Measurements from ENCODE around the gene TCIRG1.

DNA sequence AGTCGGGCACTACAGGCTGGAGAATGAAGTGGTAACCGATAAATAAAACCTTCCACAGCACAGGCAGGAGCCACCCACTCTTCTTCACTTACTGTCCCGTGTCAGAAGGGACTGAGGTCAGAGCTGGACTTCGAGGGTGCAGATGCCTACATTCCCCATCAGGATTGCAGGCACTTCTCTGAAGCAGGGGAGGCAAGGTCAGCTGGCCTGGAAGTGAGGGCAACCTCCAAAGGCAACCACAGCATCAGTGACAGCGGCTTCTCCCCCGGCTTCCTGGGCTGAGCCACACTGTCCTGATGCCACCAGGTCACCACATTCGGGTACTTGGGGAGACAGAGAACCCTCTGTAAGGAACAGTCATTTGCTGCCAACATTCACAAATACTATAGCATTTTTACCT is 22.7 kb downstream of the TCIRG1 start:
- TF ChIP-seq TAF1 (IDR thresholded peaks at IDR 0.05; ENCODE audit: low read depth) (no peak), NFIC (IDR thresholded peaks at IDR 0.05) (no peak), TEAD4 (IDR thresholded peaks at IDR 0.05) (no peak), MAX (IDR thresholded peaks at IDR 0.05) (no peak), RAD21 (IDR thresholded peaks at IDR 0.05; ENCODE audit: low read depth) (no peak), CEBPB (IDR thresholded peaks at IDR 0.05) (no peak), YY1 (IDR thresholded peaks at IDR 0.05; ENCODE audit: low read depth) (no peak), EP300 (IDR thresholded peaks at IDR 0.05; ENCODE audit: borderline replicate concordance) (no peak), TCF12 (IDR thresholded peaks at IDR 0.05; ENCODE audit: low read depth) (no peak), CREB1 (IDR thresholded peaks at IDR 0.05; ENCODE audit: low read depth) (no peak), ZBTB7A (IDR thresholded peaks at IDR 0.05; ENCODE audit: low read depth) (no peak), FOXM1 (IDR thresholded peaks at IDR 0.05; ENCODE audit: borderline replicate concordance, low read depth) (no peak), USF1 (IDR thresholded peaks at IDR 0.05) (no peak)
- TF ChIP-seq, protein P1, sequence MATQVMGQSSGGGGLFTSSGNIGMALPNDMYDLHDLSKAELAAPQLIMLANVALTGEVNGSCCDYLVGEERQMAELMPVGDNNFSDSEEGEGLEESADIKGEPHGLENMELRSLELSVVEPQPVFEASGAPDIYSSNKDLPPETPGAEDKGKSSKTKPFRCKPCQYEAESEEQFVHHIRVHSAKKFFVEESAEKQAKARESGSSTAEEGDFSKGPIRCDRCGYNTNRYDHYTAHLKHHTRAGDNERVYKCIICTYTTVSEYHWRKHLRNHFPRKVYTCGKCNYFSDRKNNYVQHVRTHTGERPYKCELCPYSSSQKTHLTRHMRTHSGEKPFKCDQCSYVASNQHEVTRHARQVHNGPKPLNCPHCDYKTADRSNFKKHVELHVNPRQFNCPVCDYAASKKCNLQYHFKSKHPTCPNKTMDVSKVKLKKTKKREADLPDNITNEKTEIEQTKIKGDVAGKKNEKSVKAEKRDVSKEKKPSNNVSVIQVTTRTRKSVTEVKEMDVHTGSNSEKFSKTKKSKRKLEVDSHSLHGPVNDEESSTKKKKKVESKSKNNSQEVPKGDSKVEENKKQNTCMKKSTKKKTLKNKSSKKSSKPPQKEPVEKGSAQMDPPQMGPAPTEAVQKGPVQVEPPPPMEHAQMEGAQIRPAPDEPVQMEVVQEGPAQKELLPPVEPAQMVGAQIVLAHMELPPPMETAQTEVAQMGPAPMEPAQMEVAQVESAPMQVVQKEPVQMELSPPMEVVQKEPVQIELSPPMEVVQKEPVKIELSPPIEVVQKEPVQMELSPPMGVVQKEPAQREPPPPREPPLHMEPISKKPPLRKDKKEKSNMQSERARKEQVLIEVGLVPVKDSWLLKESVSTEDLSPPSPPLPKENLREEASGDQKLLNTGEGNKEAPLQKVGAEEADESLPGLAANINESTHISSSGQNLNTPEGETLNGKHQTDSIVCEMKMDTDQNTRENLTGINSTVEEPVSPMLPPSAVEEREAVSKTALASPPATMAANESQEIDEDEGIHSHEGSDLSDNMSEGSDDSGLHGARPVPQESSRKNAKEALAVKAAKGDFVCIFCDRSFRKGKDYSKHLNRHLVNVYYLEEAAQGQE (IDR thresholded peaks at IDR 0.05; ENCODE audit: low read depth): no peak
